ENCODE measurements around the gene ARPIN.
"Not testable (repeated sequence)": the region's sequence is repeated elsewhere in the genome, so short reads cannot be mapped to it uniquely, and the experiment has no call there.

The ARPIN gene

DNA sequence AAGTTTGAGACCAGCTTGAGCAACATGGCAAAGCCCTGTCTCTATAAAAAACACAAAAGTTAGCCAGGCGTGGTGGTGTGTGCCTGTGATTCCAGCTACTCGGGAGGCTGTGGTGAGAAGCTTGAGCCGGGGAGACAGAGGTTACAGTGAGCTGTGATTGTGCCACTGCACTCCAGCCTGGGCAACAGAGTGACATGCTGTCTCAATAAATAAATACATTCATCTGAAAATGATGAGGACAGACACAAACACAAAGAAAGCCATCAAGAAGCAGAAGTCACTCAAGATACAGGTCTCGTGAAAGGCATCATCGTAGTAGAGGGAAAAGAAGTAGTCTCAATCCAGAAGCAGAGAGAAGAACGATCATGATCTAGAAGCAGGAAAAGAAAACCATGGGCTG is 37.0 kb downstream of the ARPIN start:
- DNase-seq: no peak

DNA sequence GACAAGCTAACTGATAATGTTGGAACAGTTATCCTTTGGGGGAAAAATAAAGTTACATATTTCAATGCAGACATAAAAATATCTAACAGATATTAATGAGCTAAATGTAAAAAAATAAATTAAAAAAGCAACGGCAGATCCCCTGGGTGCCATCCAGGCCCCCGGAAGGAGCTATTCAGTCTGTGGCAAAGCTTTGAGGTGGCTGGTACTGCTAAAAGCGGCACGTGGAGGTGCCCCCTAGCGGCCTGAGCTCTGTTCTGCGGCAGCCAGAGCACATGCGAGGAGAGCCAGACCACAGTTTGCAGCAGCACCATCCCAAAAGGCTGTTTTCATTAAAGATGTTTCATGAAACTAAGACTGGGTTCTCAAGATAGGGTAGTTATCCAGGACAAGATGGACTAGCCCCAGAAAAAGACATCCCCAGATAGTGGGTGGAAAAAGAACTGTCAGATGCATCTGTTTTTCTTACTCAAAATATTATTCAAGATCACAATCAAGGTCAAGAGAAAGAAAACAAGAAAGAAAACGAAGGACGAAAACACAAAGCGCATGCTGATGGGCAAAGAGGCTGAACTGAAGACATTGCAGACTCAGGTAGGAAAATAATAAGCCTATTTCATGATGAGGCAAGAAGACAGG is 37.7 kb downstream of the ARPIN start:
- DNase-seq: peak in 1 of 2 experiments; percentile 48

DNA sequence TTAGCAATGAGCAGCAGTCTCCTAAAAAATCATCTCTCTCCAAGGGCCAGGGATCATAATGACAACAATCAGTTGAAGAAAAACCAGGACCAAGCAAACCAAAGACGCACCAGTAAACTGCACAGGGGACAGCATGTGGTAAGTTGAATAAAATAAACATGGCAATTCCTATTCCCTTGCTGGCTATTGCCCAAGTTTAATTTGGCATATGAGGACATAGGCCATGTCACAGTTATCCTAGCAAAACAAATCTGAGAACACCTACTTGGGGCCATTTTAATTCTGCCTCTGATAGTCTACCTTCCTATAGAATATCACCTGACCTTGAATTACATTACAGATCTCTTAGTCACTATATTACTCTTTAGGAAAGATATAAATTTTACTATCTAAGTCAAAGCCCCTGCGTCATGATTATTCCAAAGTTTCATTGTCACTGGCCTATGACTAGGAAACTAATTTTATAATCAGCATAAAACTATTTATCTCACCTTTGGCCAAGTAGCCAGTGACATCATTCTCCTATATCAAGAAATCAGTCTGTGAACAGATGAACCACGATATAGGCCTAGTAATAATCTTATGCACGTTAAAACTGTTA is 42.0 kb downstream of the ARPIN start:
- no peak for DNase-seq

DNA sequence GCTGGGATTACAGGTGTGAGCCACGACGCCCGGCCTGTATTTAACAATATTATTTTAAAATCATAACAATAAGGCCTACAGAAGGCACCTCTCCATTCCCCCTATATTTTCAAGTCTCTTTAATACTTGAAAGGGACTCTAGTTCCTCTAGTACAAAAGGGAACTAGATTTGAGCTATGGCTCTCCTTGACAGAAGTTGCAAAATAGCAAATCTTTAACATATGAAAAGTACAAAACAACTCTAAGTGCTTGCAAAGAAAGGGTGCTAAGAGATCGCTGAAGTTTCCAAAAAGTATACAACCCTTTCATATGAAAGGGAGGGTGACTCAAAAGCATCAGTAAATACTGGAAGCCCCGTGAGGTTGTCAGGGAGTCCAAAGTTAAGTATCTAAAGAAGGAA is 42.7 kb downstream of the ARPIN start:
- no peak for DNase-seq

DNA sequence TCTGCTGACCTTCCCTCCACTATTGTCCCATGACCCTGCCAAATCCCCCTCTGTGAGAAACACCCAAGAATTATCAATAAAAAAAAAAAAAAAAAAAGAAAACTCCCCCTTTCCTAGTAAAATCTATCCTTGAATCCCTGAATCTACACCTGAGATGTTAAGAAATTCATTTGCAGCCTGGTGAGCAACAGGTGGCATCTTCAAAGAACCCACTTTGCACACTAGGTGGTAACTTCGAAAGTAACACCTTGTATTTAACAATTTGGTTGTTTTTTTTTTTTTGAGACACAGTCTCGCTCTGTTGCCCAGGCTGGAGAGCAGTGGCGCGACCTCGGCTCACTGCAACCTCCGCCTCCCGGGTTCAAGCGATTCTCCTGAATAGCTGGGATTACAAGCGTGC is 43.3 kb downstream of the ARPIN start:
- not testable (repeated sequence) for DNase-seq

DNA sequence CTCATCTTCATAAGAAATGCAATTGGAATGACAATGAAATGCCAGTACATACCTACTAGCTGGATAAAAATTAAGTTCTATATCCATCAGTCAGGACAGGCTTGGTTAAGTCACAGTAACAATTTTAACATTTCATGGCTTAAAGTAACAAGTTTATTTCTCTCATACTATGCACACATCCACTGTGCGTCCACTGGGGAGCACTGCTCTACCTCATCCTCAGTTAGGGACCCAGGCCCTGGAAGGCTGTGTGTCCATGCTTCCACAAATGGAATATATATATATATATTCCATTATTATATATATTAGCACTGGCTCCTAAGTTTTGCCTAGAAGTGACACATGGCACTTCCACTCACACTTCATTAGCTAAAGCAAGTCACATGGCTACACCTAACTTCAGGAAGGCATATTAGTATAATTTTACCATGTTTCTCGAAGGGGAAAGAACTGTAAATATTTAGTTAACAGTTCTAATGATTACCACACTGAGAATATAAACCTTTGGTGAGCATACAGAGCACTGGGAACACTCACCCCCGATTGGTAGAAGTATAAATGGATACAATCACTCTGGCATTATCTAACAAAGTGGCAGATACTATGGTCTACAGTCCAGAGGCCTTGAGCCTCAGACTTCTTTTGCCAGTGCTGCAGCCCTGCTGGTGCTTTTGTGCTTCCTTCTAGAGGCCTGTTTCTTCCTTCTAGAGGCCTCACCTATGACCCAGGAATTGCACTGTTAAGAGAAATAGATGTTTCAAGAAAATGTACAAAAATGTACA is 47.6 kb downstream of the ARPIN start:
- no peak for DNase-seq

DNA sequence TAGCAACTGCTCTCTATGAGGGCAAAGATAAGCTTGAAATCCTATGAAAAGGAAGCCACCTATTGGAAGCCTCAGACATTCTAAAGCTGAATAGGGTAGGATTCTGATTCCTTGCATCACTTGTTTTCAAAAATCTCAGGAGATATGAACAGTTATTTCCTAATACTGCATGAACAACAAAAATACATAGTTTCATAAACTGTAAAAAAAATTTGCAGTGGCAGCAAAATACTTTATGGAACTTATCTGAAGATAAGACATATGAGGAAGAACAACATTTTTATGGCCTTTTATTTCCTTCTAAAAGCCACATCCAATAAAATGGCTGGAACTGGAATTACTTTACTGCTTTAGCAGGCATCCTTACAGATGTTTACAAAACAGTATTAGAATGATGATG is 48.8 kb downstream of the ARPIN start:
- DNase-seq: no peak

DNA sequence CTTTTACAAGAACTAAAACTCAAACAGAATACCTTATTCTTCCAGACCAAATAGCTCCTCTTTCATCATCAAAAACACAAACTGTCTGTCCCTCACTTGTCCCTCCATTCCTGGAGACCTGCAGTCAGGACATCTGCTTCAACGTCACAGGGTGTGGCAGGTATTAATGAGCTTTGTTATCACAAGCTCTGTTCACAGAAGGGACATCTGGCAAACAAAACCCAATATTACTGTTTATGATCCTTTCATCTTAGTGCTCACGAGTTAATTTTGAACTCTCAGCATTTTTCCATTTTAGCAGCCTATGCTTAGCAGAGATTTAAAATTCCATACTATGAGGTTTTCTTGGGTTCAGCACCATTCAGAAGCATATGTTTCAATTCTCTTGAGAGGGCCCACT is 51.9 kb downstream of the ARPIN start:
- DNase-seq: no peak

DNA sequence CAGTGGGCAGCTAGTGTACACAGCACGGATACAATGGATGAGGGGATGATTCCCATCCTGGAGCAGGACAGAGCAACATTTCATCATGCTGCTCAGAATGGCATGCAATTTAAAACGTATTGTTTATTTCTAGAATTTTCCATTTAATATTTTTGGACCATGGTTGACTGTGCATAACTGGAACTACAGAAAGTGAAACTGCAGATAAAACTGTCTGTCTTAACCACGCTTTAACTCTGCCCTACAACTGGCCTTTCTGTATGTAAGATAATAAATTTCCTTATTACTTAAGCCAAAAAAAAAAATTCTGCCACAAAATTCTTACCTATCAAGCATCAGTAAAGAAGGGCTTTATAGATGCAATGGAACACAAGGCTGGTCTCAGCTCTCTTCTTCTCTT is 52.3 kb downstream of the ARPIN start:
- DNase-seq: no peak

DNA sequence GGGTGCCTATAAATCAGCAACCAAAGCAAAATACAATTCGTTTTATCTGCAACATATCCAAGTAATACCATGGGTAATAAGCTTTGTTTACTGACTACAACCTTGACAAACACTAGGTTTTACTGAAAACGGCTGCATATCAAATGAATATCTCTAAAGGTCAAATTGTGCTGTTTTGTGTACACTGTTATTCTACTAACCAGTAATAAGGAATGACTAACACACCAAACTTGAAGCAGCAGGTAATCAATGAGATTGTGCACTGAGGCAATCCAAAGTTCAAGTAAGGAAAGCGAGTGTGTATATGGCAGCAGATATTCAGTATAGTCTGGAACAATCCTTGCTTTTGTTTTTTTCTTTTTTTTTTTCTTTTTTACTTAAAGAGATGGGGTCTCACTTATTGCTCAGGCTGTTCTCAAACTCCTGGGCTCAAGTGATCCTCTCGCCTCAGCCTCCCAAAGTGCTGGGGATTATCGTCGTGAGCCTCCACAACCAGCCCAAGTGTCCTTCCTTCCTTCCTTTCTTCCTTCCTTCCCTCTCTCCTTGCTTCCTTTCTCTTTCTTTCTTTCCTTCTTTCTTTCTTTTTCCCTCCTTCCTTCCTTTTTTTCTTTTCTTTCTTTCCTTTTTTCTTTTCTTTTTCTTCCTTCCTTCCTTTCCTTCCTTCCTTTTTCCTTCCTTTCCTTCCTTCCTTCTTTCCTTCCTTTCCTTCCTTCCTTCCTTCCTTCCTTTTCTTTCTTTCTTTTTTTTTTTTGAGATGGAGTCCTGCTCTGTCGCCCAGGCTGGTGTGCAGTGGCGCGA is 53.9 kb downstream of the ARPIN start:
- DNase-seq: no peak

DNA sequence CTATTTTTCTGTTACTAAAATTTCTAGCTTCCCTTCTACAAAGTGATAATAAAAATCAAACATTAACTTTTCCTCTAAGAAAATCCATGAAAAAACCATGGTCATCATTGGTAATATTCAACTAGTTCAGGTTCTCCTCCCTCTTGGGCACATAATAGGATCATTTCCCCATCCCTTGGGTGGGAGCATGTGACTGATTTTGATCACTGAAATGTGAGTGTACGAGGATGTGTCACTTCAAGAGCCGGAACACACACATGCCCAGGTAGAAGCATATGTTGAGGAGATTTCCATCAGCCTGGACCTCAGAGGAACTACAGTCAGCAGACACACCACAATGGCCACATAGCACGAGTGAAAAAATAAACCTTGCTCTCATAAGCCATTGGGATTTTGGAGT is 55.1 kb downstream of the ARPIN start:
- DNase-seq: no peak

DNA sequence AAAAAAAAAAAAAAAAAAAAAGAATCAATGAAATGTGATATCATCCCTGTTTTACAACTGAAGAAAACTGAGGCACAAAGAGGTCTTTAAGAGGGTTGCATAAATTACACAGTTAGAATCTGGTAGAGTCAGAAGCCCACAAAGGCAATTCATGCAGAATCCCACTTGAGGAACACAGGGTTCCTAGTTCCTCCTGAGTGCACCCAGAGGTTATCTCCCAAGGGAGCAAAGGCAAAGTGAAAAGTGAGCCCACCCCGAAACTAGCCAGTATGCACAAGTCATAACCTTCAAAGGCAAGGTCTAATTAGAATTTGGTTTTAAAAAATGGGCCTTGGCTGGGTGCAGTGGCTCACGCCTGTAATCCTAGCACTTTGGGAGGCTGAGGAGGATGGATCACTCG is 56.8 kb downstream of the ARPIN start:
- DNase-seq: no peak

DNA sequence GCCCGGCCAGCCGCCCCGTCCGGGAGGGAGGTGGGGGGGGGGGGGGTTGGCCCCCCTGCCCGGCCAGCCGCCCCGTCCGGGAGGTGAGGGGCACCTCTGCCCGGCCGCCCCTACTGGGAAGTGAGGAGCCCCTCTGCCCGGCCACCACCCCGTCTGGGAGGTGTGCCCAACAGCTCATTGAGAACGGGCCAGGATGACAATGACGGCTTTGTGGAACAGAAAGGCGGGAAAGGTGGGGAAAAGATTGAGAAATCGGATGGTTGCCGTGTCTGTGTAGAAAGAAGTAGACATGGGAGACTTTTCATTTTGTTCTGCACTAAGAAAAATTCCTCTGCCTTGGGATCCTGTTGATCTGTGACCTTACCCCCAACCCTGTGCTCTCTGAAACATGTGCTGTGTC is 57.9 kb downstream of the ARPIN start:
- DNase-seq: not testable (repeated sequence)

DNA sequence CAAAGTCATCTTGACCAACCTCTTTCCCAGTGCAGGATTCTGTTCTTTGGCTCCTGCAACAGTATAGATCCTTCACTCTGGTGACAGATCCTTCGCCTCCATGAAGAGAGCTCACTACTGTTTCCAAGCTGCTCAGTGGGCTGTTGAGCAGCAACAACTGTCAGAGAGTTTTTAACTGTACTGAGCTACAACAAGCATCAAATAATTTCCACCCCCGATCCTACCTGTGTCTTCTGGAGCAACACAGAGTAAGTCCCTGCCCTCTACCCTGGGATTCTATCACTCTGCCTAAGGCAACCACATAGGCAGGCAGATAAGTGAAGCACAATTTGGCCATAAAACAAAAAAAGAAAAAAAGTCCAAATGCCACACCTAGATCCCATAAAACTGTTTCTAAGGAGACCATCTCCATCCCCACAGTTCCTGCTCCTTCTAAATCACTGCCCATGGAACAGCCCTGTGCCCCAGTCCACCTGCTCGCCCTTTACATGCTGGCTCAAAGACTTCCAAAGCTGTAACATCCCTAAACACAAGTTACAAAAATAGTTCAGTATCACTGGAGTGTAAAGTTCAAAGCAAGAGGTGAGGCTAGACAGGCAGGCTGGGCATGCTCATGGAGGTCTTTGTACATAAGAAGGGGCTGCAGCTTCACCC is 60.3 kb downstream of the ARPIN start:
- DNase-seq: no peak

DNA sequence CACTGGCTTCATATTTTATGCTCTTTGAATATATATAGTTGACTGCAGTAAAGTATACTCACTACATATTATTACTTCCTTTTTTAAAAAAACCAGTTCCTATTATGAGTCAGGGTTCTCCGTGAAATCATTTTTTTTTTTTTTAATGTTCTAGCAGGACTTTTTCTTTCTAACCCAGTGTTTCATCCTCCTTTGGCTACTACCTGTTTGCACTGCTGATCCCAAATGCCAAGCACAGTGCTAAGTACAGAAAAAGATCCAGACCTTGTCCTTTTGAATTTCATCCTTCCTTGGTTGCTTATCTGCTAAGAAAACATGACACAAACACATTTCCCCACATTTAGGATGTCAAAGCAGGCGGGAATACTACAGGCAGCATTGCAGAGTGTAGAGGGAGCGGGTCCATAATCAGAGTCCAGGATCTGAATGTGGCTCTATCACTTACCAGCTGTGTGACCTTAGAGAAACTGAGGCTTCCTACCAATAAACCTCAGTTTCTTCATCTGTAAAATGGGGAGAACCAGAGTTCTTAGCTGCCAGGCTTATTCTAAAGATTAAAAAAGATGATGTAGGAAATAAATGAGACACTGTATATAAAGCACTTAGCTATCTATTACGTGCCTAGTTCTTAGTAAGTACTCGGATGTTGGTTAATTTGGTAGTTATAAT is 60.9 kb downstream of the ARPIN start:
- no peak for DNase-seq

DNA sequence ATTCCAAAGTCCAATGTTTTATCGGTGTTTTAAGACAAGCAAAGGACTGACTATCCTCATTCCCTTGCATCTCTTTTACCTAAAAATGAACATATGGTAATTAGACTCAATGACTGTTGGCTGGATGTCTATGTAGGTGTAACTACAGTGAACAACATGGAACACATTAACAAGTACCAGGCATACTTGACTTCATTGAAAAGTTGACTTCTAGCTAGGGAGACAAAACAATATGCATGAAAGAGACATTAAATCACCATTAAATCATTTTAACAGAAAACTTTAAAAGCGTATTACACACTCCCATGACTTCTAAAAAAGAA is 63.8 kb downstream of the ARPIN start:
- DNase-seq: no peak

DNA sequence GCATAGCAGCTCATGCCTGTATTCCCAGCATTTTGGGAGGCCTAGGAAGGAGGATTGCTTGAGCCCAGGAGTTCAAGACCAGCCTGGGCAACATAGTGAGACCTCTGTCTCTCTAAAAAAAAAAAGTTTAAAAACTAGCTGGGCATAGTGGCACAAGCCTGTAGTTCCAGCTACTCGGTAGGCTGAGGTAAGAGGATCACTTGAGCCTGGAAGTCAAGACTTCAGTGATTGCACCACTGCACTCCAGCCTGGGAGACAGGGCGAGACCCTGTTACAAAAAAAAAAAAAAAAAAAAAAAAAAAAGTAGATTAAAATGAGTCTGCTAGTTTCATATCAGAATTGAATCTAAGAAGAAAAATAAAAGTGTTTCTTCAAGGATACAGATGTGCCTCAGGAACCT is 65.7 kb downstream of the ARPIN start:
- no peak for DNase-seq

DNA sequence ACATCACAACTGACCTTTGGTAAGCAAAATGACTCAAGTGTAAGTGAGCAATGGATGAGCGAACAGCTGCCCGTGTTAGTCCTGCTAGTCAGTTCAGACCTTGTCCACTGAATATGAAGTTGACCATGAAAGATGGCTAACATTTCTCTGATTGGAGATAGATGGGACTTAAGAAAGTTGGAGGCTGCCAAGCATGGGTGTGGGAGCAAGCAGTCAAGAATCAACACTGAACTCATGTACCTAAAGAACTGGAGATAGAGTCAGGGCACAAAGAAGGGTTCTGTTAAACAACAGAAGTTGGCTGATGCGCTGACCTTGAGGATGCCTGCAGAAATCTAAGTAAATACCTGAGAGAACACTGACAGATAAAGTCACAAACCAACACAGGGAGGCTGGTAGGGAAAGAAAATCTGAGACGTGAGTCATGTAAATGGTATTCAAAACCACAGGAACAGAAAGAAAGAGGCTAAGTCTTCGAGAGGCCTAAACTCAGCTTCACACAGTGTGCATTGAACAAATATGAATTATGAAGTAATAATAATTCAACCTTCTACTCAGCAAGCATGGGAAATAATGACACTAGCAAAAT is 67.4 kb downstream of the ARPIN start:
- no peak for DNase-seq

Data from cerebellar nuclear complex (tissue), 1 donor.